Measurements from ENCODE around the gene ZNF674.
"Not testable (repeated sequence)": the region's sequence is repeated elsewhere in the genome, so short reads cannot be mapped to it uniquely, and the experiment has no call there.

Gene ZNF674

DNA sequence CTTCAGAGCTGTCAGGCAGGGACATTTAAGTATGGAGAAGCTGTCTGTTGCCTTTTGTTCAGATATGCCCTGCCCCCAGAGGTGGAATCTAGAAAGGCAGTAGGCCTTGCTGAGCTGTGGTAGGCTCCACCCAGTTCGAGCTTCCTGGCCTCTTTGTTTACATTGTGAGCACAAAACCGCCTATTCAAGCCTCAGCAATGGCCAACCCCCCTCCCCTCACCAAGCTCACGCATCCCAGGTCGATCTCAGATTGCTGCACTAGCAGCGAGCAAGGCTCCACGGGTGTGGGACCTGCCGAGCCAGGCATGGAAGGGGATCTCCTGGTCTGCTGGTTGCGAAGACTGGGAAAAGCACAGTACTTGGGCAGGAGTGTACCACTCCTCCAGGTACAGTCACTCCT is 59.3 kb downstream of the ZNF674 start:
- in situ Hi-C loops (cut with HindIII; ENCODE audit: low sequenced_read_pairs): no loop called here

DNA sequence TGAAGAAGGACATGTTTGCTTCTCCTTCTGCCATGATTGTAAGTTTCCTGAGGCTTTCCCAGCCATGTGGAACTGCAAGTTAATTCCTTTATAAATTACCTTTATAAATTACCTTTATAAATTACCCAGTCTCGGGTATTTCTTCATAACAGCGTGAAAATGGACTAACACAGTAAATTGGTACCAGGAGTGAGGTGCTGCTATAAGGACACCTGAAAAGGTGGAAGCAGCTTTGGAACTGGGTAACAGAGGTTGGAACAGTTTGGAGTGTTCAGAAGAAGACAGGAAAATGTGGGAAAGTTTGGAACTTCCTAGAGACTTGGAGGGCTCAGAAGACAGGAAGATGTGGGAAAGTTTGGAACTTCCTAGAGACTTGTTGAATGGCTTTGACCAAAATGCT is 66.6 kb downstream of the ZNF674 start:
- in situ Hi-C loops (cut with HindIII; ENCODE audit: low sequenced_read_pairs): not testable (repeated sequence)

- in situ Hi-C loops (cut with HindIII; ENCODE audit: low sequenced_read_pairs): no loop called here
Measured at GRCh38 chrX:46477435-46477834, 67.8 kb downstream of the ZNF674 start.

- in situ Hi-C loops (cut with HindIII; ENCODE audit: low sequenced_read_pairs): no loop called here
Measured at GRCh38 chrX:46465203-46465602, 80.0 kb downstream of the ZNF674 start.

- in situ Hi-C loops (cut with HindIII; ENCODE audit: low sequenced_read_pairs): no loop called here
Measured at GRCh38 chrX:46463682-46464081, 81.5 kb downstream of the ZNF674 start.

DNA sequence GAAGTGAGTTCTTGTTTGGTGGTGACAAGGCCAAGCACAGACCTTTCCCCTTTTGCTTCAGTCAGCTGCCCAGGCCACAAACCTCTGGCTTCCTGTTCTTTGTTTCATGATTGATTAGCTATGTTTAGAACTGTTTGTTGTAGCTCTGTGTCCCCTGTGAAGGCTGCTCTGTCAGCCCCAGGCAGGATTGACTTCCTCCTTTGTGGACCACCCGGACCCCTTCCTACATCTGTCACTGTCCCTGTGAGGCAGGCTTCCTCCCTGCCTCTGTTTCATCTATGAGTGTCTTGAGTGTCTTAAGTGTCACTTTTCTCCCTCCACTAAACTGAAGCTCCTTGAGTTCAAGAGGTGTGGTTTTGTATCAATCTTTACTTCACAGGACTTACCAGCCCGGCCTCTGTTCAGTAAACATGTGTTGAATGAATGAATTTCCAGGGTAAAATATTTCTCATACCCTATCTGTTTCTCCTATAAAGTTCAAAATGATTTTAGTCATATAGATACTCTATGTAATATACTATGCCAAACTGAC is 83.5 kb downstream of the ZNF674 start:
- in situ Hi-C loops (cut with HindIII; ENCODE audit: low sequenced_read_pairs): no loop called here

GRCh38 chrX:46460801-46461659 is 84.2 kb downstream of the ZNF674 start:
- in situ Hi-C loops (cut with HindIII; ENCODE audit: low sequenced_read_pairs): not testable (repeated sequence)

- in situ Hi-C loops (cut with HindIII; ENCODE audit: low sequenced_read_pairs): no loop called here
Measured at GRCh38 chrX:46459603-46460002, 85.6 kb downstream of the ZNF674 start.

DNA sequence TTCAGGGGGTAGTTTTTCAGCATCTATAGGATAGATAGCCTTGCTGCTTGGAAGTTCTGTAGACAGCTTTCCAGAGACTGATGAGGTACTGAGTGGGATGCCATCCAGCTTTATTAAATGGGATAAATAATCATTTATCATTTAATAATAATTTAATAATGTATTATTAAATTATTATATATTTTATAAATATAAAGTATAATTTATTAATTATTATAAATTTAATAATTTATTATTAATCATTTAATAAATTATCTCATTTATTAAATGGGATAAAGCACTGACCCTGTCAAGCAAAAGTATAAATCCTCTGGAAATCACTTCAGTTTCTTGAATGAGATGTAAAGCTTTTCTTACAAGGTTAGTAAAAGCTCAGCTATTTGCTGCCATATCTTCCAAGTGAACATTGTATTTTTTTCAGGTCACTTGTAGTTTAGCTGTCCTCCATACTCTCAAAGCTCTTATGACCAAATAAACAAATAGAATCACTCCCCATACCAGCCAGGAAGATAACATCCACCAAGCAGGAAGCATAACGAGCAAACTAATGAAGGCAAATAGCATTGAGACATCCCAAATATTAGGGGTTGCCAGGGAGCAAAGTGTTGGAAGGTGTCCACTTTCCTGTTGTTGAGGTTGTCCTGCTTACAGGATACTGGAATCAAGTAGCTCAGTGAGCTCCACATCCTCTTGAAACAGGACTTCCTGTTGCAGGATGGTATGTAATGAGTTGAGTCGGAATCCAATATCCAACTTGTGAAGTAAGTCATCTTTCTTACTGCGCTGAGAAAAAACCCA is 88.9 kb downstream of the ZNF674 start:
- in situ Hi-C loops (cut with HindIII; ENCODE audit: low sequenced_read_pairs): no loop called here
